ENCODE results near the gene TMEM132C.

DNA sequence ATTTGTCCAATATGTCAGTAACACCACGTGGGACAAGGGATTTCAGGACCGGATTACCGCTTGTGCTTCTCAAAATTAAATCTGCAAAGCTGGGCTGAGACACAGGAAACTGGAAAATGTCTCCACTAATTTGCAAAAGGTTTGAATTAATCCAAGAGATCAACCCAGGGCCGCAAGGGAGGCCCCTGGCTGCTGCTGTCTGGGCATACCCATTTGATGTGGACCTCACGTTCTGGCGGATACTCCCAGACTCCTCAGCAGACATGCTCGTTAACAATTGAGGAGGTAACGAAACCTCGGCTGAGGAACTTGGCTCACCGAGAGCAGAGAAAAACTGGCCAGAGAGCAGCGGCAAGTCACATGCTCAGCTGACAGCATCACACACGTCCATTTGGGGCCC, 376.2 kb downstream of the TMEM132C start:
- no peak for TF ChIP-seq FOXK2 (IDR thresholded peaks at IDR 0.05)
- no peak for TF ChIP-seq SP1 (IDR thresholded peaks at IDR 0.05)
- TF ChIP-seq ELF4 (IDR thresholded peaks at IDR 0.05) = no peak
- no peak for TF ChIP-seq FOXM1 (IDR thresholded peaks at IDR 0.05; ENCODE audit: borderline replicate concordance)
